Naive B cell (primary cell): Measurements from ENCODE around the gene ERBB2. TPM values are rescaled to one million over a fixed set of nuclear protein-coding genes. Genes with fewer than 3 reads are reported as not detected.
"Not testable (repeated sequence)": the region's sequence is repeated elsewhere in the genome, so short reads cannot be mapped to it uniquely, and the experiment has no call there.

Experiments
- ATAC-seq, 2 donors: fragments of 150-1000 bp; cut with Tn5 transposase; 2 replicates each; pipeline ENCODE4 v1.10.0; 2021; ENCODE audit warnings: low read depth in 2 of 2, mild to moderate bottlenecking in 2 of 2, moderate library complexity in 2 of 2
- DNase-seq: peaks from one replicate; pipeline ENCODE4 v3.0.0; 2022
- H3K27ac Mint-ChIP-seq, 6 donors: one replicate each; pipeline ENCODE4 v1.8.0; 2020 to 2022; ENCODE audit warnings: mild to moderate bottlenecking in 6 of 6, mixed read lengths in 6 of 6, moderate library complexity in 5 of 6, inconsistent platforms in 2 of 6
- H3K27me3 Mint-ChIP-seq, 3 donors: one replicate each; pipeline ENCODE4 v1.8.0; 2021 to 2022; ENCODE audit warnings: mixed read lengths in 3 of 3, mild to moderate bottlenecking in 1 of 3
- H3K36me3 Mint-ChIP-seq, 2 donors: one replicate each; pipeline ENCODE4 v1.8.0; 2020 to 2022; ENCODE audit warnings: mixed read lengths in 2 of 2, inconsistent platforms in 1 of 2, mild to moderate bottlenecking in 1 of 2
- H3K4me1 Mint-ChIP-seq, 3 donors: one replicate each; pipeline ENCODE4 v1.8.0; 2020 to 2022; ENCODE audit warnings: mixed read lengths in 3 of 3, inconsistent platforms in 1 of 3, mild to moderate bottlenecking in 1 of 3, moderate library complexity in 1 of 3
- H3K4me3 Mint-ChIP-seq, 8 donors: one replicate each; pipeline ENCODE4 v1.8.0; 2020 to 2022; ENCODE audit warnings: mild to moderate bottlenecking in 8 of 8, mixed read lengths in 8 of 8, moderate library complexity in 8 of 8, inconsistent platforms in 2 of 8
- H3K9me3 Mint-ChIP-seq, 7 donors: one replicate each; pipeline ENCODE4 v1.8.0; 2020 to 2022; ENCODE audit warnings: mixed read lengths in 7 of 7, mild to moderate bottlenecking in 5 of 7, inconsistent platforms in 2 of 7, moderate library complexity in 1 of 7
- polyA plus RNA-seq, 6 donors: library from polyadenylated mRNA; unstranded; fragments of 300-500 nt; fragmentation: Illumina TruSeq; gene quantifications; one replicate each; pipeline ENCODE4 v1.2.3, GENCODE V29; 2021; ENCODE audit warnings: low read depth in 6 of 6

Gene ERBB2
- polyA plus RNA-seq, 6 donors from 2014 or later: 0.20 to 3.0 (median 1.1) TPM

DNA sequence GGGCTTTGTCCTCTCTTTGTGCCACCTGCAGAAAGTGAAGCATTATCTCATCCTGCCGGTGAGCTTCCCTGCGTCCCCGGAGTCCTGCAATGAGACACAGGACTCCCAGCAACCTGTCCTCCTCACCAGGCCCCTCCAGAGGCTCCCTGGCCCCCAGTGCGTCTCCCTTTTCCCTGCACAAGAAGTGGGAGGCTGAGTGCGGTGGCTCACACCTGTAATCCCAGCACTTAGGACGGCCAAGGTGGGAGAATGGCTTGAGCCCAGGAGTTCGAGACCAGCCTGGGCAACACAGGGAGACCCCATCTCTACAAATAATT is 46.2 kb downstream of the ERBB2 start:
- H3K4me1 Mint-ChIP-seq: peaks cover 2 to 16% (median 8%) of the 10 kb centered on the region in 3 donors
- ATAC-seq: no peak
- no peak overlapping the region for H3K27ac Mint-ChIP-seq

DNA sequence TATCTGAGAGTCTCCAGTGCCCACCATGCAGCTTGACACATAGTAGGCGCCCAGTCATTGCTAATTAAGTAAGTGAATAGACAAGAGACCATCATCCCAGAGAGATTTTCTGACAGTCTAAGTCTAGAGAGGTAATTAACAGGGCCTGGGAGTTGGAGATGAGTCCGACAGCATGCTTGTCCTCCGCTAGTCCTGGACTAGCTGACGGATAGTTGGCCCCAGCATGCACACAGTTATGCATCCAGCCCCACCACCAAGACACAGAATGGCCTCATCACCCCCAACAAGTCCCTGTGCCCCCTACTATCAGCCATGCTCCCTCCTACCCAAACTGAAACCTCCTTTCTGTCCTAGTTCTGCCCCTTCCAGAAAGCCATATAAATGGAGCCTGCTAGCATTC is 47.9 kb downstream of the ERBB2 start:
- H3K27ac Mint-ChIP-seq: peak overlapping the region in 2 of 6 donors; percentile 44 to 61
- peaks cover 0 to 1% (median 0%) of the 10 kb centered on the region in 3 donors for H3K27me3 Mint-ChIP-seq
- ATAC-seq: no peak
- H3K4me1 Mint-ChIP-seq: peaks cover 6 to 23% (median 19%) of the 10 kb centered on the region in 3 donors
- H3K4me3 Mint-ChIP-seq: no peak overlapping the region
- DNase-seq: no peak
- H3K36me3 Mint-ChIP-seq: no peaks in the 10 kb centered on the region
- peaks cover 0 to 2% (median 0%) of the 10 kb centered on the region in 7 donors for H3K9me3 Mint-ChIP-seq

More for the DNA sequence above, 46.2 kb downstream of the ERBB2 start:
- DNase-seq: no peak
- H3K36me3 Mint-ChIP-seq: no peaks in the 10 kb centered on the region
- no peak overlapping the region for H3K4me3 Mint-ChIP-seq
- peaks cover 0 to 15% (median 9%) of the 10 kb centered on the region in 3 donors for H3K27me3 Mint-ChIP-seq
- peaks cover 0 to 2% (median 0%) of the 10 kb centered on the region in 7 donors for H3K9me3 Mint-ChIP-seq

- not testable (repeated sequence) for H3K36me3 Mint-ChIP-seq, DNase-seq, H3K27me3 Mint-ChIP-seq, H3K4me3 Mint-ChIP-seq, ATAC-seq, H3K9me3 Mint-ChIP-seq
- Mint-ChIP-seq H3K4me1 (peaks cover 11 to 31% (median 26%) of the 10 kb centered on the region in 3 donors), H3K27ac (peak overlapping the region in 1 of 6 donors; percentile 72)
Observed at GRCh38 chr17:39748444-39749034, 48.7 kb downstream of the ERBB2 start.

GRCh38 chr17:39750131-39751015 is 50.5 kb downstream of the ERBB2 start:
- Mint-ChIP-seq H3K27me3 (no peaks in the 10 kb centered on the region), H3K27ac (peak overlapping the region in 3 of 6 donors; percentile 31 to 59 (median 32)), H3K4me3 (peak overlapping the region in 1 of 8 donors; percentile 51), H3K36me3 (no peaks in the 10 kb centered on the region), H3K4me1 (peaks cover 17 to 40% (median 29%) of the 10 kb centered on the region in 3 donors), H3K9me3 (peaks cover 0 to 2% (median 0%) of the 10 kb centered on the region in 7 donors)
- no peak for DNase-seq
- ATAC-seq: no peak

DNA sequence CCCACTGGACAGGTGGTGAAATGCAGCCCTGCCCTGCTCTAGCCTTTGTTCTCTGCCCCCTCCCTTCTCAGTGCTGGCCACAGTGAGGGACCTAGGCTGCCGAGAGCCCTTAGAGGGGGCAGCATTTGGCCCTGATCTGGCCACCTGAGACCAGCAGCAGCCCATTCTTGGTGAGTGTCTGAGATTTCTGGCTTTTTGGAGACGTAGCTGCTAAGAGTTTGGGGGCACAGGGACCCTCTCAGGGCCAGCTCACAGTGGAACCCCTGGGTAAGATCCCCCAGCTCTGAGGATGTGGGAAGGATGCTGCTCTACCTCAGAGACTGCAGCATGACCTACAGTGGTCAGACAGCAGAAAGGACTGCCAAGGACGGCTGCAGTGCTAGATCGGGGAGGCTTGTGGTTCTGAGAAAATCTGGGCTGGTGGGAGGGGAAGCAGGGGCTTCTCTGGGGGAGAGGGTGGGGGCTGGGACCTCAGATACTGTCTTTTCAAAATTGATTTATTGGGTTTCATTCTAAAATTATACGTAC is 51.2 kb downstream of the ERBB2 start:
- DNase-seq: no peak
- H3K27ac Mint-ChIP-seq: peak overlapping the region in 2 of 6 donors; percentile 12 to 29
- no peaks in the 10 kb centered on the region for H3K36me3 Mint-ChIP-seq
- peaks cover 0 to 2% (median 0%) of the 10 kb centered on the region in 7 donors for H3K9me3 Mint-ChIP-seq
- no peak for ATAC-seq
- peak overlapping the region in 1 of 8 donors; percentile 35 for H3K4me3 Mint-ChIP-seq
- H3K27me3 Mint-ChIP-seq: no peaks in the 10 kb centered on the region
- peaks cover 24 to 47% (median 36%) of the 10 kb centered on the region in 3 donors for H3K4me1 Mint-ChIP-seq

DNA sequence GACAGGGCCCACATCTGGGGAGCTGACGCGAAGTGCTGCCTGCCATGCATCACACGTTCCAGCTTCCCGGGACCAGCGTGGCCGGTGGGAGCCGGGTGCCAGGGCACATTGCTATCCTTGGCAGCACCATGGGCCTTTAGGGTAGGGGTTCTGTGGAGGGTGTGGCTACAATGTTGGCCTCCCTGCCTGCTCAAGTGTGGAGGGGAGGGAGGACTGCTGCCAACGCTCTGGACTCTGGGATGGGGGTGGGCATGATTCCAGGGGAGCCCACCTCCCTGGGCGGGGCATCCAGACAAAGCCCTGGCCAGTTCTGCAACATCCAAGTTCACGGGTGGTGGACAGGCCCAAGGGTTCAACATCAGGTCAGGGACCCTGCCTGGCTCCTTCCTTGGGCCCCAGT is 51.8 kb downstream of the ERBB2 start:
- ATAC-seq (no peak), DNase-seq (no peak)
- Mint-ChIP-seq H3K4me3 (peak overlapping the region in 4 of 8 donors; percentile 10 to 88 (median 60)), H3K4me1 (peaks cover 29 to 52% (median 41%) of the 10 kb centered on the region in 3 donors), H3K27ac (peak overlapping the region in 2 of 6 donors; percentile 29 to 100), H3K9me3 (peaks cover 0 to 2% (median 0%) of the 10 kb centered on the region in 7 donors), H3K27me3 (no peaks in the 10 kb centered on the region), H3K36me3 (no peaks in the 10 kb centered on the region)

DNA sequence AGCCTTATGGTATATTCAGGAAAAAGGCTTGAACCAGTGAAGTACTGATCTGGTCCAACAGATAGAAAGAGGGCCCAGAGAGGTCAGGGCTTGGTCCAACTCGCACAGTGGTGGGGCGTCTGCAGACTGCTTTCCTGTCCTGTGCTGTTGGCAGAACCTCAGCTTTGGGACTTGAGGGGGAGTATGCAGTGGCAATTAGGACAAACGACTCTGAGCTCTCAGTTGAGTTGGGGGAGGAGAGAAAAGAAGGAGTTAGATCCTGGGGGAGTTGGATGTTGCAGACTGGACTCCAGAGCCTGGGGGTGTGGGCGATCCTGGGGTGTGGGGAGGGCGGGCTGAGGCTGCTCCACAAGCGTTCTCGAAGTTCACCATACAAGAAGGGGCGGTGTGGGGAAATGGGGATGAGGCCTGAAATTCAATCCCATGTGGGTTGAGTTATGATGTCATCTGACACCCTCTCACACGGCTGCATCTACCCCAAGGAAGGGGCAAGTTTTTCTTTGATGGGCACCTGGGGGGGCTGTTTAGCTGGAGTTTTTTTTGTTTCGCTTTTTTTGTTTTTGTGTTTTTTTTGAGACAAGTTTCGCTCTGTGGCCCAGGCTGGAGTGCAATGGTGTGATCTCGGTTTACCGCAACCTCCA is 52.5 kb downstream of the ERBB2 start:
- H3K4me1 Mint-ChIP-seq: peaks cover 37 to 53% (median 49%) of the 10 kb centered on the region in 3 donors
- H3K27ac Mint-ChIP-seq: peak overlapping the region in 5 of 6 donors; percentile 27 to 100 (median 90)
- H3K9me3 Mint-ChIP-seq: peaks cover 0 to 2% (median 0%) of the 10 kb centered on the region in 7 donors
- peak overlapping the region in 7 of 8 donors; percentile 37 to 88 (median 69) for H3K4me3 Mint-ChIP-seq
- ATAC-seq: no peak
- H3K27me3 Mint-ChIP-seq: no peaks in the 10 kb centered on the region
- H3K36me3 Mint-ChIP-seq: no peaks in the 10 kb centered on the region
- DNase-seq: no peak

DNA sequence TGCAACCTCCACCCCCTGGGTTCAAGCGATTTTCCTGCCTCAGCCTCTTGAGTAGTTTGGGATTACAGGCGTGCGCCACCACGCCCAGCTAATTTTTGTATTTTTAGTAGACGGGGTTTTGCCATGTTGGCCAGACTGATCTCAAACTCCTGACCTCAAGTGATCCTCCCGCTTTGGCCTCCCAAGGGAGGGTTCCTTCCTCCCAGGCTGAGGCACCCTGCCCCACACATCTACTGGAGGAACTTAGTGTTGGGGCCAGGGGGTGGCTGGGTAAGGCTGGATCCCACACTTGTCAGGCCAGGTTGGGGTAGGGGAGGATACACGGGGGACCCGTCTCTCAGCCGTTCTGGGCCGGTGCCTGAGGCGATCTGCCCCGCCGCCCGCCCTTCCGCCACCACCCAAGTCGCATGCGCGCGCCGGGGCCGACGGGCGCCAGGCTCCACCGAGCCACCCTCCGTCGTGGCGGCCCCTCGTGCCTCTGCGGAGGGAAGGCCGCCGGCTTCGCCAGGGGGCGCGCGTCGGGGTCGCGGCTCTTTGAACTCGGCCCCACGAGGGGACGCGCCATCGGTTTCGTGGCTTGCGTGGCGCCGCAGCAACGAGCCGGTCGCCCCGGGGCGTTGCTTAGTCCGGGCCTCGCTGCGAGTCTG is 53.8 kb downstream of the ERBB2 start:
- H3K36me3 Mint-ChIP-seq: no peaks in the 10 kb centered on the region
- H3K9me3 Mint-ChIP-seq: peaks cover 0 to 2% (median 0%) of the 10 kb centered on the region in 7 donors
- H3K27me3 Mint-ChIP-seq: no peaks in the 10 kb centered on the region
- ATAC-seq (peak; percentile 29), DNase-seq (peak; percentile 83)
- peaks cover 49 to 66% (median 58%) of the 10 kb centered on the region in 3 donors for H3K4me1 Mint-ChIP-seq
- peak overlapping the region; percentile 82 to 92 (median 86) for H3K4me3 Mint-ChIP-seq
- peak overlapping the region; percentile 97 to 100 (median 98) for H3K27ac Mint-ChIP-seq

- Mint-ChIP-seq H3K9me3 (peaks cover 0 to under 1% (median 0%) of the 10 kb centered on the region in 7 donors), H3K27me3 (no peaks in the 10 kb centered on the region), H3K4me1 (peaks cover 56 to 73% (median 66%) of the 10 kb centered on the region in 3 donors), H3K27ac (peak overlapping the region; percentile 99 to 100 (median 100)), H3K4me3 (peak overlapping the region; percentile 83 to 94 (median 90)), H3K36me3 (no peaks in the 10 kb centered on the region)
- DNase-seq (peak; percentile 100), ATAC-seq (peak; percentile 73 to 74)
Observed at GRCh38 chr17:39754161-39754957, 54.5 kb downstream of the ERBB2 start.

DNA sequence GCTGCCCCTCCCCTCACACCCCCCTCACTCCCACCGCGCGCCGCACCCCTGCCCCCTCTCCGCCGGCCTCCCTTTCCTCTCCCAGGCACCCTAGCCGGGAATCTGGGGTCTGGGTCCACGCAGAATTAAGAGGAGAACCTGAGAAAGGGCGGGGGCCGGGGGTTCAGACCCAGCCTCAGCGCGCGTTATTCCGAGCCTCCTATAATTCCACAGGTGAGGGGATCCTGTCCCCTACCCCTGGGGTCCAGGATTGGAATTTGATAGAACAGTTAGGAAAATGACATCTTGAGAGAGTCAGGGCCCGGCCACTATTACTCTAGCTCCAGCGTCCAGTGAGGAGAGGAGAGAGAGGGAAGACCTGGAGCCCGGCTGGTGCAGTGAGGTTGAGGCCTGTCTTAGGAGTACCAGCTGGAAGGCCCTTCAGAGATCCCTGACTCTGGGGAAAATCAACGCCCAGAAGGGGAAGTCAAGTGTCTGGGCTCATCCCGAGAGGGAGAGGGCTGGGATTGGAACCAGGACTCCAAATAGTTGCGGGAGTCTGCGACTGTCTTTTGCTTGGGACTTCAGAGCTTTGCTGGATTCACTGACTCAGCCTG is 55.2 kb downstream of the ERBB2 start:
- H3K27me3 Mint-ChIP-seq: no peaks in the 10 kb centered on the region
- peaks cover 62 to 79% (median 72%) of the 10 kb centered on the region in 3 donors for H3K4me1 Mint-ChIP-seq
- no peak for DNase-seq

GRCh38 chr17:39755554-39756379 is 55.9 kb downstream of the ERBB2 start:
- ATAC-seq: peak; percentile 39 to 46

More for the DNA sequence above, 55.2 kb downstream of the ERBB2 start:
- H3K27ac Mint-ChIP-seq: peak overlapping the region; percentile 99 to 100 (median 100)
- H3K36me3 Mint-ChIP-seq: no peaks in the 10 kb centered on the region
- no peak for ATAC-seq
- no peaks in the 10 kb centered on the region for H3K9me3 Mint-ChIP-seq
- peak overlapping the region; percentile 76 to 94 (median 90) for H3K4me3 Mint-ChIP-seq

More at GRCh38 chr17:39755554-39756379, 55.9 kb downstream of the ERBB2 start:
- peak overlapping the region; percentile 76 to 94 (median 90) for H3K4me3 Mint-ChIP-seq
- peak overlapping the region; percentile 99 to 100 (median 100) for H3K27ac Mint-ChIP-seq
- H3K27me3 Mint-ChIP-seq: no peaks in the 10 kb centered on the region
- H3K4me1 Mint-ChIP-seq: peaks cover 62 to 80% (median 73%) of the 10 kb centered on the region in 3 donors
- no peaks in the 10 kb centered on the region for H3K9me3 Mint-ChIP-seq
- H3K36me3 Mint-ChIP-seq: no peaks in the 10 kb centered on the region
- peak; percentile 90 for DNase-seq
